G401.6 (cell line): ENCODE data around the gene STAT1.

ENCODE experiments used
- FAIRE-seq: peaks from 2 replicates; lab custom pipeline; 2012; peaks lifted over from hg19 to GRCh38; lab: Jason Lieb, UNC

The STAT1 gene

DNA sequence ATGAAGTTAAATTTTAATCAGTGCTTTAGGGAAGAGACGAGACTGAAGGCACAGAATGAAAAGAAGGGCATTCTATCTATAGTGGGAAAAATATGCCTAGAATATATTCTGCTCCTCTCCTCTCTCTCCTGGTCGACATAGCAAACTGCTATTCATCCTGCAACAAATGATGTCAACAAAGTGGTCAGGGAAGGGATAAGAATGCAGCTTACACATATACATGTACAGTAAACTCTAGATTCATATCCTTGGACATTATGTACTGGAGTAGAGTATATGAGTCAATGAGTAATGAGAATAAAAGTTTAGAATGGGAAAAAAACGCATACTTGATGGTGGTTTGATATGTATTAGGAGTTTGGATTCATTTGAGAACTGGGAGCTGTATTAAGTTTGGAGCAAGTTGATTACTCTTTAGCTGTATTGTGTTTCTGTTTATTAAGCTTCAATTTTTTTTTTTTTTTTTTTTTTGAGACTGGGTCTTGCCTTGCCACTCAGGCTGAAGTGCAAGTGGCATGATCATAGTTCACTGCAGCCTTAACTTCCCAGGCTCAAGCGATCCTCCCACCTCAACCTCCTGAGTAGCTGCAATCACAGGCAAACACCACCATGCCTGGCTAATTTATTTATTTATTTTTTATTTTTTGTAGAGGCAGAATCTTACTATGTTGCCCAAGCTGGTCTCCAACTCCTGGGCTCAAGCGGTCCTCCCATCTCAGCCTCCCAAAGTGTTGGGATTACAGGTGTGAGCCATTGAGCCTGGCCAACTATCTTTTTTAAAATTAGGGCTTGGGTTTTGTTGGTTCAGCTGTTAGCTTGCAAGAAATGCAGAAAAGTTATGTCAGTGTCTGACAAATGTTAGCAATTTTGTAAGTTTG is 53.8 kb downstream of the STAT1 start:
- FAIRE-seq: no peak

DNA sequence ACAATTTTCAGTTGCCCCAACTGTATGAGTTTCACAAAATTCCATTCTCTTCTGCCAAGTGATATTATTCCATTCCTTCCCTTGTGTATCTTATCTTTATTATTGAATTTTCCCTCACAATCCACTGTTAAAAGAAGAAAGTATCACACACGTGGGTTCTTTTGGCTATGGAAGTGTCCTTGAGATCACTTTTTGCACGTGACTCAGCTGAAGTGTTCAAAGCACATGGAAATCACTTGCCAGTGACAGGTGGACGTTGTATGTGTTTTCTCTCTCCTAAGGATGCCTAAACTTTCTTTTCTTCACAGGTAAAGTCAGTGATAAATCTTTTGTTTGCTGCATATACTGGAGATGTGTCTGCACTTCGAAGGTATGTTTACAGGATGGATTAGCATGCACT is 60.7 kb downstream of the STAT1 start:
- FAIRE-seq: no peak

DNA sequence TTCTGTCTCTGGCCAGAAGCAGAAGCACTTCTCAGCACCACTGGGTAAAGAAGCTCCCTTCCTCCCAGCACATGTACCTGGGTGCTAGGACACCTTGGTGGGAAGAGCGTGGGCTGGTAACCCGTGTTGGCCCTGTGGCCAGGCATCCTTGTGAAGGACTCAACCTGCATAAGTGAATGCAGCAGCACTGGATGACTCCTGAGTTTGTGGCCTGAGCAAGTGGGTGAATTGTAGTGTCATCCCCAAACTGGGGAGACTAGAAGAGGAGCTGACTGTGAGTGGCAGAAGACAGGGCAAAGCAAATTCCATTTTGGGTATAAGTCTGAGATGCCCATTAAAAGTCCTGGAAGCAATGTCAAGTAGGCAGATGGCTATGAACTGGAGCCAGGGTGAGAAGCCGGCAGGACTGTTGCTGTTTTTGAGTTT is 63.4 kb downstream of the STAT1 start:
- no peak for FAIRE-seq

DNA sequence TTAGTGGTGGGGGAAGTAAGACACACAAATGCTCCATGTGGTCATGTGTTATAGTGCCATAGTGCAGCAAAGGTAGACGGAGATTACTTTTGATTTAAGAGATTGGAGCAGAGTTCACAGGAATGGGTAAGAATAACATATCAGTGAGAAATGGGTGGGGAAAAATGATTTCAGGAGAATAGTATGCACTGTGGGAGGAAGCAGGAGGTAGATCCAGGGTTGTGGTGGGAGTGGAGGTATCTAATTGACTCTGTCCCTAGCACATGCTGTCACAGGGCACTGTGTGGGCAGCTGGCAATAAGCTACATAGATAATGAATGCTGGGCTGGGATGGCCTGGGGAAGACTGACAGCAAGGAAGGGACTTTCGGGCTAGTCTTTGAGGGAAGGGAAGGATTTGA is 65.3 kb downstream of the STAT1 start:
- no peak for FAIRE-seq

DNA sequence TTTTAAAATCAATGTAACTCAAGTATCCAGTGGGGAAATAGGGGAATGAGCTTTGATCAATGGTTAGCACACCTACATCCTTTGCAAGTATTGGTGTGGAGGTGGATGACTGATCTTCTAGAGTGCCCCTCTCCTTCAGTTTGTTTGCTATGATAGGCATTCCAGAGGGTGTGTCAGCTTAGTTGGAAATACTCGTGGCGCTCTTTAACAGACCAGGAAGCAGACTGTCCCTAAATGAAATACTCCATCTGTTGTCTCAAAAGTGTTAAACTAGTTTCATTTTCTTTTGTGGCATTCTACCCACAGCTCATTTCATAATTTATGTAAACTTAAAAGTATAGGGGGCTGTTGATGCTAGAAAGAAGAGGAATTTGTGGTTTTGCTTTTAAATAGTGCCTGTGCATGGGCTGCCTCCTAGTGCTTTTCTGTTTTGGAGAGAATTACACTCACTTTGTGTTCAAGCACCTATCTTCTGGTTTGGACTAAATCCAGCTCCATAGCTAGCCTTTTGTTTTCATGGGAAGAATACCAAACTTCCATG is 66.2 kb downstream of the STAT1 start:
- no peak for FAIRE-seq

DNA sequence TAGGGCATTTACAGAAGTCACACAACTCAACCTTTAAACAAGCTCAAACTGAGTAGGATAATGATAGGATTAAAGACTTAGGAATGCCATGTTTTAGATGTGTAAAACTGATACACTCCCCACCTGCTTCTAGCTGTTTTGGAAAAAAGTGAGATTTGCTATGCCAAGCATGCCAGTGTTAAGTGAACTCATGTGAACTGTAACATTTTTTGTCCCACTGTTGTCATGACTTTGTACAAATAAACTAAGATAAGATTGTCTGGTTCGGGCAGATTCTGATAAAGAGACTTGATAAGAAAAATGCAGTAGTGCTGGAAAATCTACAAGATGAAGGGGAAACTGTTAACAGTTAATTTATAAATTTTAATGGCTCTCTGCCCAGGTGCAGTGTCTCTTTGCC is 66.8 kb downstream of the STAT1 start:
- no peak for FAIRE-seq

DNA sequence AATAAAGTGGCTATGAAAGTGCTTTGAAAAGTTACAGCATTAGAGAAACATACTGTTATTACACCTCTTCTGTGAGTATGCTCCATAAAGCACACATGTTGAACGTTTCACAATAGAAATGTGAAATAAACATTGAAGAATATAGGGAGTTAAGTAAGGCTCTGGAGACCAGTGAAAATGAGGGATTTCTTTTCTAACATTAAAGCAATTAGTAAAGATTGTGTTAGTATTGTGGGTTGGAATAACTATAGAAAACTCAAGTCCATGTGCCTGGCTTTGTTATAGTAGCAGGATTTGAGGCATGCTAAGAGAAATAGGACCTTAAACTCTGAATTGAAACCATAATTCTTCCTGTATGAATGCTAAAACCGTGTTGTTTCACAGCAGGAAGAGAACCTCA is 70.3 kb downstream of the STAT1 start:
- no peak for FAIRE-seq

DNA sequence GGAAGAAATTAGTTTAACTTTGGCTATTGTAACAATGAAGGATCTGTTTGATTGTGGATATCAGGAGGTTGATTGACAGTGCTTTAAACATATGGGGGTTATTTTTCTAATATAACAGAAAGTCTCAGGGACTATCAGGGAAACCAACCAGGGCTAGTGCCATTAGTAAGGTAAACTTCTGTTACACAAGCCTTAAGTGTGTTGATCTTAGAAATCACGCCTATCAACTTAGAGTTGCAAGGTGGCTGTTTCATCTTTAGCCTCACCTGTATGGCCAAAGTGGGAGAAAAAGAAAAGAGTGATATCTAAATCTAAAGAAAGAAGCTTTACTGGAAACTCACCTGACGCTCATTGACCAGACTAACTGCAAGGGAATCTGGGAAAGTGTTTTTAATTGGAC is 71.3 kb downstream of the STAT1 start:
- no peak for FAIRE-seq

DNA sequence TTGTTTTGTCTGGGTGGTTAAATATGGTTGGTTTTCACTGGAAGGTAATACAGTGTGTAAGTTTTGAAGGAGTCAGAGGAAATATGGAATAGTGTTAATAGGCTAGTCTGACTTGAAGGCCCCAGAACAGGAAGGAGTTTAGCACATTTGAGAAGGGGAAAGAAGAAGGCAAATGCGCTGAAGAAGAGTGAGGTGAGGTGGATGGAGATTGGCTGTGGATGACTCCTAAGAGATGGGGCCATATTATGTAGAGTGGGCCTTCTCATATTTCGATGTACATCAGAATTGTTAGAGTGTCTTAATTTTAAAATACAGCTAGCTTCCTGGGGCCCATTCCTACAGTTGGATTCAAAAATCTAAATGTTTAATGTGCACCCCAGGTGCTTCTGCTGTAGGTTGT is 72.4 kb downstream of the STAT1 start:
- no peak for FAIRE-seq

DNA sequence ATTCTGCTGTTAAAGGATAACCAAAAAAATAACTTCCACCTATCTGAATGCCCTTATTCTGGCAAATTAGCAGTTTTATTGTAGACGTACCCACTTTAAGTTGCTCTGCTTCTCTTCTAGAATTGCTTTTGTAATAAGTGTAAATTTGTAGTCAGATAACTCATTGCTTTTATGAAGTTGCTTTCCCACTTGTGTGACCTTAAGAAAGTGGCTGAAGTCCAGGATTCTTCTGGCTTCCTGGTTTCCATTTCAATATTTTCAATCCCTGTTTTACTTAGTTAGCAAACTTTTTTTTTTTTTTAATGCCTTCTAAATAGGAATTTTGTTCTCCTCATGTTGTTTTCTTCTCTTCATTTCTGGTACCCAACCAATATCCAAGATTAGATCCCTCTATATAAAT is 73.5 kb downstream of the STAT1 start:
- no peak for FAIRE-seq

DNA sequence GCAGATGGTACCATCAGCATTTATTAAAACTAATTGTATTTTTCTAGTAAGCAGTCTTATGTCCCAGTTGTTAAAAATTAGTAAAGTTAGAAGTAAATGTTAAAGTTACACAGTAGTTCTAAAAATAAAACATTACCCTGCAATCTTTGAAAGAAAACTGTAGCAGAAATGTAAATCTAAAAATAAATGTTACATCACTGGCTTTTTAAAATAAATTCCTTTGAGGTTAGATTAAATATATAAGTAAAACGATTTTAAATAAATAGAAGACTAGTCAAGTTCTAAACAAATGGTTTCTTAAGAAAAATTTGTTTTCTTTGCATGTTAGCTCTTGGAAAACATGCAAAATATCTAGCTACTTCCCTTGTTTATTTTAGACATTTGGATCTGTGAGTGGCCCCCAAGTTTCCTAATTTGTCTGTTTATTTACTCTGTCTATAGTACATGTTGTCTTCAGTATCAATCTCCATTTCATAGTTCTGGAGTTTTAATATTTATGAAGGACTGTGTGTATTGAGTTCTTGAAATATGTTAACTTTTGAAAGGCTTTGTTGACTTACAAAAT is 75.1 kb downstream of the STAT1 start:
- peak; percentile 83 for FAIRE-seq

DNA sequence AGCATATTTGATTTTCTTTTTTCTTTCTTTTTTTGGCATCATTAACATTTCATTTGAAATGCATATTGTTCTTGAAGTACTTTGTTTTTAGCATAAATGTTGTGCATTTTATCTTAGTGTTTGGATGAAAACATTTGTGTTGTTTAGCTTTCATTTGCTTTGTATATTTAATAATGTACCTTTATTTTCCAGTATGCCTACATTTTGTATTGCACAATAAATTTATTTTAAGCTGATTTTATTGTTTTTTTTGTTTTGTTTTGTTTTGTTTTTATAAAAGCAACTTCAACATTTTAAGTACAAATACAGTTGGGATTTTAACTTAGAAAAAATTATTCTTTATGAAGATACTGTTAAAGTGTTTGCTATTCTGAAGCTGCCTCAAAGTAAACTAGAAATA is 78.9 kb downstream of the STAT1 start:
- FAIRE-seq: peak; percentile 88

DNA sequence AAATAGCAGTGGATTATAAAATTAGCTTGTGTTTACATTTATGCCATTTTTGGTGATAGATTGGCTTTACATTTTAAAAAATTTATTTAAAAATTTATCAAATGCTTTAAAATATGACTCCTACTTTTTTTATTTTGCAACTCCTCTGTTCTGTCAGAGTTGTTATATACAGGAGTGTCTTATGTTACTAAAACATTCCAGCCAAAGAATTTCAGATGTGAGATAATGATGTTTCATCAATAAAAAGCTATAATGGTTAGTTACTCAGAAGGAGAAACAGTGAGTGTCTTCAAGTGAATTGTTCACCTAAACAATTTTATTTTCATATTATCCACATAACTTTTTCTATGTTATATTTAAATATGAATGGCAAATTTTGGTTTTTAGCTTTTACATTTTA is 80.6 kb downstream of the STAT1 start:
- FAIRE-seq: peak; percentile 76

DNA sequence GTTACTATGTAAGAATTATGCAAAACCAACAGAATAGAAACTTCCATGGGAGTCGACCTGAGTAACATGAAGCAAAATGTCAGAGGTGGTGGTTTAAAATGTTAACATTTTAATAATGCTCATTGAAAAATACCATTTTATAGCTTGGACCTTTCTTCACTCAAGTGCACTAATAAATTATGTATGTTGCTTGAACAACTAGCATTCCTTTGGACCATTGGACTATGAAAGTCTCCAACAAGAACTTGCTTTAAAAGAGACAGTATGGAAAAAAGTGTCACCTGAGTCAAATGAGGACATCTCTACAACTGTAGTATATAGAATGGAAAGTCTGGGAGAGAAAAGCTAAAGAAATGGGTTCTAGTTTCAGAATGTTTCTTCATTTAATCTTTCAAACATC is 81.5 kb downstream of the STAT1 start:
- no peak for FAIRE-seq

DNA sequence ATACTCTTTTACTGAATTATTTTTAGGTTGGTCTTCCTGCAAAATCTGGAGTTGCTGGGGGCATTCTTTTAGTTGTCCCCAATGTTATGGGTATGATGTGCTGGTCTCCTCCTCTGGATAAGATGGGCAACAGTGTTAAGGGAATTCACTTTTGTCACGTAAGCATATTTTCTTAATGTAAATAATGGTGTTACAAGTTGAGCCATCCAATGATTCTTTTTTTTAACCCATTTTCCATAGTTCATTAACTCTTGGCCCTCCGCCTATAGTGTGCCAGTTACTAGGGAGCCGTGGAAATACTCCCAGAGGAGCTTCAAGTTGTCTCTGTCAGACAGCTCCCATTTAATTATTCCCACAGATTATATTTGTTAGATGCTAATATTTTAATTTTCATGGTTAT is 83.6 kb downstream of the STAT1 start:
- FAIRE-seq: no peak

DNA sequence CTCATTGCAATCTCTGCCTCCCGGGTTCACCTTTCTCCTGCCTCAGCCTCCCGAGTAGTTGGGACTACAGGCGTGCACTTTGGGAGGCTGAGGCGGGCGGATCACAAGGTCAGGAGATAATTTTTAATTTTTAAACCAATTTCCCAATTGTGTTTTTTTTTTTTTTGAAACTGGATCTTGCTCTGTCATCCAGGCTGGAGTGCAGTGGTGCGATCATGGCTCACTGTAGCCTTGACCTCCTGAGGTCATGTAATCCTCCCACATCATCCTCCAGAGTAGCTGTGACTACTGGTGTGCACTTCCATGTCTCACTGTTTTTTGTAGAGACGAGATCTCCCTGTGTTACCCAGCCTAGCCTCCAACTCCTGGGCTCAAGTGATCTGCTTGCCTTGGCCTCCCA is 84.1 kb downstream of the STAT1 start:
- FAIRE-seq: no peak

DNA sequence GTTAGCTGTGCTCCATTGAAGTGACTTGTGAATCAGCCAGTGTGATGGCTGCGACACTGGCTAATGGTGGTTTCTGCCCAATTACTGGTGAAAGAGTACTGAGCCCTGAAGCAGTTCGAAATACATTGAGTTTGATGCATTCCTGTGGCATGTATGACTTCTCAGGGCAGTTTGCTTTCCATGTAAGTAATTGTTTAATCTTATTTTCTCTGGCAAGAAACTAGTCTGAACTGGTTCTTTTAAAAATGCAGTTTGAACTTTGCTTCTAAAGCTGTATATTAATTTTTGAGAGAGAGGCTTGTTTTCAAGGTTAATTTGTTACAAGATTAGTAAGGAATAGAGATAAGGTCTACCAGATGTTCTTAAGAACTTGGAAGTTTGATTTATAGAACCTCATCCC is 86.7 kb downstream of the STAT1 start:
- no peak for FAIRE-seq

DNA sequence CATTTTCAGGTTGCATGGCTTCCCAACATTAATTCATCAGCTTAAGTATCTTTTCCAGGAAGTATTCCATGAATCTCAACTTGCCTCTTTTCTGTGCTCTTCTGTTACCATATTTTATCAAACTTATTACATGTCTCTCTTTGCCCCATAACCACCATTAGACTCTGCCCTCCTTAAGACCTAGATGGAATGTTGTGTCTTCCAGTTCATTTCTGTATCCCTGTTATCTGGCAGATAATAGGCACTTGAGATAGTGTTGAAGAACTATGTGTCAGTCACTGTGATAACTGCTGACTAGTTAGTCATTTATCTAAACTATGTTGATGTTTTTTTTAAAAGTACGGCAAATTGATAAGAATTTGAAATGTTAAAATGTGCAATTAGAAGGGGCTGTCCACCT is 91.6 kb downstream of the STAT1 start:
- FAIRE-seq: no peak

DNA sequence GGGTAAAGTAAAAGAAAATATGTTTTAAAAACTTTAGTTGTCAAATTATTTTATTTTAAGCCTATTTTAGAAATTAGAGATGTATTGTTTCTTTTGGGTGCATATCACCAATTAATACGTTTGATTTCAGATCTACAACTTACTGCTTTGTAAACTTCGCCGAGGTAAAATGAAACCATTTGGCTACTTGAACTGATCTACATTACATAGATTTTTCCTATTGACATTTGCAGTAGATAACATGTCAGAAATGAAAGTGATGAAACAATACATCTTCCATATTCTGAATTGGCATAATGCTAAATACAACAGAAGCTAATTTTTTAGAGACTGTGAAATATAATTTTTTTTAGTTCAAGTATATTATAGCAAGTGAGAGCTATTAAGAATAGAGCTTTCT is 93.9 kb downstream of the STAT1 start:
- FAIRE-seq: peak; percentile 11
